ENCODE measurements around the gene SH3BP1. TPM values are rescaled to one million over a fixed set of nuclear protein-coding genes. Genes with fewer than 3 reads are reported as not detected.

Gene SH3BP1
- total and polyA plus RNA-seq, 2 of the 13 experiments (the other 11 are each of a cell fraction or from before 2014, with no cell fraction given), result 8.4 to 18.5 TPM

DNA sequence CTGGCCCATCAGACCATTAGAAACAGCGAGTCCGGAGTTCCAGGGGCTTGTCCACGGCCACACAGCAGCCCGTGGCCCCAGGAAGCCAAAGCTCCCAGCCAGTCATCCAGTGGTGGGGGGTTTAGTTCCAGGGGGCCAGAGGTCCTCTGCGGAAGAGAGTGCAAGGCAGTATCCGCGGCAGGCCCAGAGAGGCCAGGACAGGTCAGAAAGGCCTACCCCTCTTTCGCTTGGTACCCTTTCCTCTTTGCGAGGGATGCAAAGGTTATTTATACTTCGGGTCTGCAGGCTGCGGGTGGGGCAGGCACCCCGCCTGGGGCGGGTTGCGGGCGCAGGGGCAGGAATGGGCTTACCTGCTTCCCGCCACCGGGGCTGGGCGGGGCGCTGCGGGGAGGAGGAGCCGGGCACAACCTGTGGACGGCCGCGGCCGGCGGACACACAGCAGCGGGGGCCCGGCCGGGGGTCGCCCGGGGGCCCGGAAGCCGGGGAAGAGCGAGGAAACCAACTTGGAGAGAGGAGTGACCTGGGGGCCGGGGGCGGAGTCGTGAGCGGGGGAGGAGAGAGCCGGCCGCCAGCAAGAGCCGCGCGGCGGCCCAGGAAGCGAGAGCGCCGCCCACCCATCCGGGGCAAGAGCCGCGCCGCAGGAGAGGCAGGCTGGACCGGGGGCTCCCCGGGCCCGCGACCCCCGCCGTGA is at the start of gene SH3BP1 (continued):
- TF ChIP-seq, protein P1, sequence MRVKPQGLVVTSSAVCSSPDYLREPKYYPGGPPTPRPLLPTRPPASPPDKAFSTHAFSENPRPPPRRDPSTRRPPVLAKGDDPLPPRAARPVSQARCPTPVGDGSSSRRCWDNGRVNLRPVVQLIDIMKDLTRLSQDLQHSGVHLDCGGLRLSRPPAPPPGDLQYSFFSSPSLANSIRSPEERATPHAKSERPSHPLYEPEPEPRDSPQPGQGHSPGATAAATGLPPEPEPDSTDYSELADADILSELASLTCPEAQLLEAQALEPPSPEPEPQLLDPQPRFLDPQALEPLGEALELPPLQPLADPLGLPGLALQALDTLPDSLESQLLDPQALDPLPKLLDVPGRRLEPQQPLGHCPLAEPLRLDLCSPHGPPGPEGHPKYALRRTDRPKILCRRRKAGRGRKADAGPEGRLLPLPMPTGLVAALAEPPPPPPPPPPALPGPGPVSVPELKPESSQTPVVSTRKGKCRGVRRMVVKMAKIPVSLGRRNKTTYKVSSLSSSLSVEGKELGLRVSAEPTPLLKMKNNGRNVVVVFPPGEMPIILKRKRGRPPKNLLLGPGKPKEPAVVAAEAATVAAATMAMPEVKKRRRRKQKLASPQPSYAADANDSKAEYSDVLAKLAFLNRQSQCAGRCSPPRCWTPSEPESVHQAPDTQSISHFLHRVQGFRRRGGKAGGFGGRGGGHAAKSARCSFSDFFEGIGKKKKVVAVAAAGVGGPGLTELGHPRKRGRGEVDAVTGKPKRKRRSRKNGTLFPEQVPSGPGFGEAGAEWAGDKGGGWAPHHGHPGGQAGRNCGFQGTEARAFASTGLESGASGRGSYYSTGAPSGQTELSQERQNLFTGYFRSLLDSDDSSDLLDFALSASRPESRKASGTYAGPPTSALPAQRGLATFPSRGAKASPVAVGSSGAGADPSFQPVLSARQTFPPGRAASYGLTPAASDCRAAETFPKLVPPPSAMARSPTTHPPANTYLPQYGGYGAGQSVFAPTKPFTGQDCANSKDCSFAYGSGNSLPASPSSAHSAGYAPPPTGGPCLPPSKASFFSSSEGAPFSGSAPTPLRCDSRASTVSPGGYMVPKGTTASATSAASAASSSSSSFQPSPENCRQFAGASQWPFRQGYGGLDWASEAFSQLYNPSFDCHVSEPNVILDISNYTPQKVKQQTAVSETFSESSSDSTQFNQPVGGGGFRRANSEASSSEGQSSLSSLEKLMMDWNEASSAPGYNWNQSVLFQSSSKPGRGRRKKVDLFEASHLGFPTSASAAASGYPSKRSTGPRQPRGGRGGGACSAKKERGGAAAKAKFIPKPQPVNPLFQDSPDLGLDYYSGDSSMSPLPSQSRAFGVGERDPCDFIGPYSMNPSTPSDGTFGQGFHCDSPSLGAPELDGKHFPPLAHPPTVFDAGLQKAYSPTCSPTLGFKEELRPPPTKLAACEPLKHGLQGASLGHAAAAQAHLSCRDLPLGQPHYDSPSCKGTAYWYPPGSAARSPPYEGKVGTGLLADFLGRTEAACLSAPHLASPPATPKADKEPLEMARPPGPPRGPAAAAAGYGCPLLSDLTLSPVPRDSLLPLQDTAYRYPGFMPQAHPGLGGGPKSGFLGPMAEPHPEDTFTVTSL (CRISPR knock-in tag; IDR thresholded peaks at IDR 0.05; ENCODE audit: borderline replicate concordance), result no peak
- TF ChIP-seq CREB1 (IDR thresholded peaks at IDR 0.05) (no peak), CREB1 (CRISPR knock-in tag; IDR thresholded peaks at IDR 0.05) (no peak), NFRKB (IDR thresholded peaks at IDR 0.05) (no peak), TEAD2 (CRISPR knock-in tag; IDR thresholded peaks at IDR 0.05) (no peak), ZNF326 (CRISPR knock-in tag; IDR thresholded peaks at IDR 0.05; ENCODE audit: borderline replicate concordance) (no peak), ZNF607 (CRISPR knock-in tag; IDR thresholded peaks at IDR 0.05; ENCODE audit: borderline replicate concordance) (no peak), ZNF652 (CRISPR knock-in tag; IDR thresholded peaks at IDR 0.05; ENCODE audit: borderline replicate concordance, low read depth) (no peak), SRSF9 (IDR thresholded peaks at IDR 0.05; ENCODE audit: borderline replicate concordance, insufficient read depth, low read depth, low read length, poor library complexity, severe bottlenecking) (no peak), ZNF382 (CRISPR knock-in tag; IDR thresholded peaks at IDR 0.05; ENCODE audit: borderline replicate concordance) (no peak), ZNF558 (CRISPR knock-in tag; IDR thresholded peaks at IDR 0.05; ENCODE audit: borderline replicate concordance) (no peak; the same call in 1 of the 2 replicates), ZZZ3 (CRISPR knock-in tag; IDR thresholded peaks at IDR 0.05; ENCODE audit: borderline replicate concordance) (no peak), ZNF567 (CRISPR knock-in tag; IDR thresholded peaks at IDR 0.05; ENCODE audit: borderline replicate concordance) (no peak), ZFP41 (CRISPR knock-in tag; IDR thresholded peaks at IDR 0.05; ENCODE audit: borderline replicate concordance) (no peak), EED (CRISPR knock-in tag; IDR thresholded peaks at IDR 0.05) (no peak), MED8 (CRISPR knock-in tag; IDR thresholded peaks at IDR 0.05; ENCODE audit: insufficient replicate concordance) (no peak), KDM5B (CRISPR knock-in tag; IDR thresholded peaks at IDR 0.05; ENCODE audit: borderline replicate concordance) (no peak; the same call in 1 of the 2 replicates)
- TF ChIP-seq, protein P2, sequence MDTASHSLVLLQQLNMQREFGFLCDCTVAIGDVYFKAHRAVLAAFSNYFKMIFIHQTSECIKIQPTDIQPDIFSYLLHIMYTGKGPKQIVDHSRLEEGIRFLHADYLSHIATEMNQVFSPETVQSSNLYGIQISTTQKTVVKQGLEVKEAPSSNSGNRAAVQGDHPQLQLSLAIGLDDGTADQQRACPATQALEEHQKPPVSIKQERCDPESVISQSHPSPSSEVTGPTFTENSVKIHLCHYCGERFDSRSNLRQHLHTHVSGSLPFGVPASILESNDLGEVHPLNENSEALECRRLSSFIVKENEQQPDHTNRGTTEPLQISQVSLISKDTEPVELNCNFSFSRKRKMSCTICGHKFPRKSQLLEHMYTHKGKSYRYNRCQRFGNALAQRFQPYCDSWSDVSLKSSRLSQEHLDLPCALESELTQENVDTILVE (CRISPR knock-in tag; IDR thresholded peaks at IDR 0.05), result no peak
- TF ChIP-seq, protein P3, sequence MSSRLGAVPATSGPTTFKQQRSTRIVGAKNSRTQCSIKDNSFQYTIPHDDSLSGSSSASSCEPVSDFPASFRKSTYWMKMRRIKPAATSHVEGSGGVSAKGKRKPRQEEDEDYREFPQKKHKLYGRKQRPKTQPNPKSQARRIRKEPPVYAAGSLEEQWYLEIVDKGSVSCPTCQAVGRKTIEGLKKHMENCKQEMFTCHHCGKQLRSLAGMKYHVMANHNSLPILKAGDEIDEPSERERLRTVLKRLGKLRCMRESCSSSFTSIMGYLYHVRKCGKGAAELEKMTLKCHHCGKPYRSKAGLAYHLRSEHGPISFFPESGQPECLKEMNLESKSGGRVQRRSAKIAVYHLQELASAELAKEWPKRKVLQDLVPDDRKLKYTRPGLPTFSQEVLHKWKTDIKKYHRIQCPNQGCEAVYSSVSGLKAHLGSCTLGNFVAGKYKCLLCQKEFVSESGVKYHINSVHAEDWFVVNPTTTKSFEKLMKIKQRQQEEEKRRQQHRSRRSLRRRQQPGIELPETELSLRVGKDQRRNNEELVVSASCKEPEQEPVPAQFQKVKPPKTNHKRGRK (CRISPR knock-in tag; IDR thresholded peaks at IDR 0.05), result no peak
- TF ChIP-seq, protein P4, sequence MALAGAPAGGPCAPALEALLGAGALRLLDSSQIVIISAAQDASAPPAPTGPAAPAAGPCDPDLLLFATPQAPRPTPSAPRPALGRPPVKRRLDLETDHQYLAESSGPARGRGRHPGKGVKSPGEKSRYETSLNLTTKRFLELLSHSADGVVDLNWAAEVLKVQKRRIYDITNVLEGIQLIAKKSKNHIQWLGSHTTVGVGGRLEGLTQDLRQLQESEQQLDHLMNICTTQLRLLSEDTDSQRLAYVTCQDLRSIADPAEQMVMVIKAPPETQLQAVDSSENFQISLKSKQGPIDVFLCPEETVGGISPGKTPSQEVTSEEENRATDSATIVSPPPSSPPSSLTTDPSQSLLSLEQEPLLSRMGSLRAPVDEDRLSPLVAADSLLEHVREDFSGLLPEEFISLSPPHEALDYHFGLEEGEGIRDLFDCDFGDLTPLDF (CRISPR knock-in tag; IDR thresholded peaks at IDR 0.05), result peak; percentile 71

Data from HepG2 (cell line).